Astrocyte (in vitro differentiated cells and primary cell): ENCODE measurements around the gene KIRREL3. TPM values are rescaled to one million over a fixed set of nuclear protein-coding genes. Genes with fewer than 3 reads are reported as not detected.

ENCODE experiments used
- DNase-seq: peaks from one replicate; pipeline ENCODE4 v3.0.0-alpha.2; 2010; ENCODE audit warnings: low read depth
- FAIRE-seq: peaks from 2 replicates; lab custom pipeline; 2011; peaks lifted over from hg19 to GRCh38; lab: Jason Lieb, UNC
- H2AFZ ChIP-seq: 2 replicates; pipeline ENCODE4 v1.6.0; 2012; ENCODE audit warnings: low read depth, low read length, inconsistent platforms
- H3K27ac ChIP-seq: 2 replicates; pipeline ENCODE4 v1.5.1; 2011; ENCODE audit warnings: low read depth, low read length, inconsistent platforms
- H3K27me3 ChIP-seq: 2 replicates; pipeline ENCODE4 v1.6.0; 2011; ENCODE audit warnings: low read length, inconsistent platforms; ENCODE audit not compliant: insufficient read depth
- H3K36me3 ChIP-seq: 2 replicates; pipeline ENCODE4 v1.5.1; 2011; ENCODE audit warnings: low read length, inconsistent platforms; ENCODE audit not compliant: insufficient read depth
- H3K4me1 ChIP-seq: 2 replicates; pipeline ENCODE4 v1.5.1; 2011; ENCODE audit warnings: low read length, inconsistent platforms; ENCODE audit not compliant: insufficient read depth
- H3K4me2 ChIP-seq: 2 replicates; pipeline ENCODE4 v1.6.0; 2012; ENCODE audit warnings: low read length, inconsistent platforms
- H3K4me3 ChIP-seq: 2 replicates; pipeline ENCODE4 v1.5.1; 2011; ENCODE audit warnings: low read depth, mild to moderate bottlenecking, low read length, inconsistent platforms; ENCODE audit not compliant: insufficient read depth
- H3K79me2 ChIP-seq: 2 replicates; pipeline ENCODE4 v1.6.0; 2012; ENCODE audit warnings: mild to moderate bottlenecking, low read length, inconsistent platforms; ENCODE audit not compliant: insufficient read depth
- H3K9ac ChIP-seq: 2 replicates; pipeline ENCODE4 v1.6.0; 2012; ENCODE audit warnings: mild to moderate bottlenecking, low read length, inconsistent platforms
- H3K9me3 ChIP-seq: 2 replicates; pipeline ENCODE4 v1.5.1; 2012; ENCODE audit warnings: low read depth, mild to moderate bottlenecking, low read length, inconsistent platforms; ENCODE audit not compliant: insufficient read depth
- H4K20me1 ChIP-seq: 2 replicates; pipeline ENCODE4 v1.6.0; 2012; ENCODE audit warnings: low read length, inconsistent platforms; ENCODE audit not compliant: insufficient read depth
- H3K27ac Mint-ChIP-seq: one replicate; pipeline ENCODE4 v1.8.0; 2021; ENCODE audit warnings: mild to moderate bottlenecking, mixed read lengths; ENCODE audit not compliant: unreplicated experiment
- H3K27me3 Mint-ChIP-seq: one replicate; pipeline ENCODE4 v1.8.0; 2021; ENCODE audit warnings: low read depth, mixed read lengths; ENCODE audit not compliant: unreplicated experiment
- H3K36me3 Mint-ChIP-seq: one replicate; pipeline ENCODE4 v1.8.0; 2021; ENCODE audit warnings: low read depth, mixed read lengths; ENCODE audit not compliant: unreplicated experiment
- H3K4me1 Mint-ChIP-seq: one replicate; pipeline ENCODE4 v1.8.0; 2021; ENCODE audit warnings: low read depth, mixed read lengths; ENCODE audit not compliant: unreplicated experiment
- H3K4me3 Mint-ChIP-seq: one replicate; pipeline ENCODE4 v1.8.0; 2021; ENCODE audit warnings: mild to moderate bottlenecking, moderate library complexity, mixed read lengths; ENCODE audit not compliant: unreplicated experiment
- H3K9me3 Mint-ChIP-seq: one replicate; pipeline ENCODE4 v1.8.0; 2021; ENCODE audit warnings: mild to moderate bottlenecking, mixed read lengths; ENCODE audit not compliant: unreplicated experiment
- EZH2 ChIP-seq: IDR thresholded peaks from 2 replicates; pipeline ENCODE4 v1.6.1; 2012; ENCODE audit warnings: mild to moderate bottlenecking, low read length, inconsistent platforms; ENCODE audit not compliant: insufficient read depth
- total RNA-seq: library from RNA; stranded (reverse); gene quantifications from 2 replicates; pipeline ENCODE4 v1.2.1, GENCODE V29; 2021
- TF ChIP-seq, protein P1 (sequence below): IDR thresholded peaks from 2 replicates; pipeline ENCODE4 v1.5.1; 2011; ENCODE audit warnings: low read depth, mild to moderate bottlenecking, inconsistent platforms, low read length, moderate library complexity; ENCODE audit not compliant: insufficient read depth

KIRREL3 gene
- total RNA-seq, 1 donor from 2014 or later, result 0.91 TPM

DNA sequence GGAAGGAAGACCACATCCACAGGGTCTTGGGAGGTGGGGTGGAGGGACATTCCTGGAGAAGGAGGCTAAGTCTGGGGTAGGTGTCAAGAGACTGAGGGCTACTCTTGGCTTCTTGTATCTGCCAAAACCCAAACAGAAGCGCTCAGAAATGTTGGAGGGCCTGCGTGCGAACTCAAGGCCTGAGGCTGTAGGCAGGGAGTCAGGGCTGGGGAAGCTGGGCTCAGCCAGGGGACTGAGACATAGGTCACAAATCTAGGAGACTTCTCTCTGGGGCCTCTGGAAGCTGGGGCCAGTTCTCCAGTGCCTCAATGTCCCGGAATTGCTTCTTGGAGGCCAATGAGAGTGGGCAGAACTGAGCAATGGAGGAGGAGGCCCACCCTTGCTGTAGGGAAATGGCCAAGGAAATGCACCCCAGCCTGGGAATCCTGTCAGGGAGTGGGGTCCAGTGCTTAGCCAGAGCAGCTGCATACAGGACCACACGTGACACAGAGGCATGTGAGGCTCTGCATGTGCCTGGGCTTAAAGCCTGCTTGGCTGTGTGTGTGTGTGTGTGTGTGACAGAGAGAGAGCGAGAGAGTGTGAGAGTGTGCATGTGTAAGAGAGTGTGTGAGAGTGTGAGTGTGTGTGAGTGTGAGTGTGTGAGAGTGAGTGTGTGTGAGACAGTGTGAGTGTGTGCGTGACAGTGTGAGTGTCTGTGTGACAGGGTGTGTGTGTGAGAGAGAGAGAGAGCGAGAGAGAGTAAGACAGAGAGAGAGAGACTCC is 503.8 kb downstream of the KIRREL3 start:
- no peaks in the 10 kb centered on the region for H3K4me1 Mint-ChIP-seq
- no peaks in the 10 kb centered on the region for H3K9me3 Mint-ChIP-seq
- H3K36me3 Mint-ChIP-seq, result no peaks in the 10 kb centered on the region
- H3K4me3 Mint-ChIP-seq, result no peak overlapping the region
- Histone ChIP-seq H3K27me3 (peaks cover 5% of the 10 kb centered on the region), H4K20me1 (no peaks in the 10 kb centered on the region), H3K9ac (no peak overlapping the region), H3K9me3 (no peaks in the 10 kb centered on the region), H3K4me2 (no peak overlapping the region), H2AFZ (no peak overlapping the region), H3K4me3 (no peak overlapping the region), H3K4me1 (no peaks in the 10 kb centered on the region), H3K36me3 (no peaks in the 10 kb centered on the region), H3K27ac (no peak overlapping the region), H3K79me2 (no peaks in the 10 kb centered on the region)
- no peak for TF ChIP-seq EZH2
- TF ChIP-seq, protein P1, sequence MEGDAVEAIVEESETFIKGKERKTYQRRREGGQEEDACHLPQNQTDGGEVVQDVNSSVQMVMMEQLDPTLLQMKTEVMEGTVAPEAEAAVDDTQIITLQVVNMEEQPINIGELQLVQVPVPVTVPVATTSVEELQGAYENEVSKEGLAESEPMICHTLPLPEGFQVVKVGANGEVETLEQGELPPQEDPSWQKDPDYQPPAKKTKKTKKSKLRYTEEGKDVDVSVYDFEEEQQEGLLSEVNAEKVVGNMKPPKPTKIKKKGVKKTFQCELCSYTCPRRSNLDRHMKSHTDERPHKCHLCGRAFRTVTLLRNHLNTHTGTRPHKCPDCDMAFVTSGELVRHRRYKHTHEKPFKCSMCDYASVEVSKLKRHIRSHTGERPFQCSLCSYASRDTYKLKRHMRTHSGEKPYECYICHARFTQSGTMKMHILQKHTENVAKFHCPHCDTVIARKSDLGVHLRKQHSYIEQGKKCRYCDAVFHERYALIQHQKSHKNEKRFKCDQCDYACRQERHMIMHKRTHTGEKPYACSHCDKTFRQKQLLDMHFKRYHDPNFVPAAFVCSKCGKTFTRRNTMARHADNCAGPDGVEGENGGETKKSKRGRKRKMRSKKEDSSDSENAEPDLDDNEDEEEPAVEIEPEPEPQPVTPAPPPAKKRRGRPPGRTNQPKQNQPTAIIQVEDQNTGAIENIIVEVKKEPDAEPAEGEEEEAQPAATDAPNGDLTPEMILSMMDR, result no peak
- FAIRE-seq, result no peak
- peaks cover 49% of the 10 kb centered on the region for H3K27me3 Mint-ChIP-seq
- no peak for DNase-seq
- no peak overlapping the region for H3K27ac Mint-ChIP-seq

- no peaks in the 10 kb centered on the region for H3K36me3 ChIP-seq
- Mint-ChIP-seq H3K36me3 (no peaks in the 10 kb centered on the region), H3K27me3 (peaks cover 44% of the 10 kb centered on the region), H3K27ac (no peak overlapping the region), H3K4me3 (no peak overlapping the region), H3K9me3 (no peaks in the 10 kb centered on the region), H3K4me1 (no peaks in the 10 kb centered on the region)
- no peaks in the 10 kb centered on the region for H4K20me1 ChIP-seq
- H3K4me1 ChIP-seq, result no peaks in the 10 kb centered on the region
- no peak overlapping the region for H2AFZ ChIP-seq
- no peak for TF ChIP-seq EZH2
- TF ChIP-seq, protein P1, result no peak
- no peak overlapping the region for H3K4me2 ChIP-seq
- peaks cover 2% of the 10 kb centered on the region for H3K27me3 ChIP-seq
- no peak for FAIRE-seq
- no peak for DNase-seq
- H3K4me3 ChIP-seq, result no peak overlapping the region
- H3K9me3 ChIP-seq, result no peaks in the 10 kb centered on the region
- H3K79me2 ChIP-seq, result no peaks in the 10 kb centered on the region
- no peak overlapping the region for H3K27ac ChIP-seq
- H3K9ac ChIP-seq, result no peak overlapping the region
These were observed 505.0 kb downstream of the KIRREL3 start for GRCh38 chr11:126495281-126496220.
